MCF 10A (cell line): ENCODE results near the gene STK32B. TPM values are rescaled to one million over a fixed set of nuclear protein-coding genes. Genes with fewer than 3 reads are reported as not detected.
"Not testable (repeated sequence)": the region's sequence is repeated elsewhere in the genome, so short reads cannot be mapped to it uniquely, and the experiment has no call there.

ENCODE experiments used
- BruUV-seq: library from RNA; stranded (reverse); fragments of 400-500 nt; replicated peaks from 2 replicates; lab custom pipeline; 2021; lab: Mats Ljungman, UMichigan
- CTCF ChIA-PET: fragments of 300-600 bp; sonication (Branson Sonifier 250); formaldehyde crosslinking; extraction: SDS; loops from one replicate; lab custom pipeline; 2021; ENCODE audit warnings: antibody characterized with exemption, inconsistent platforms; lab: Yijun Ruan, JAX
- POLR2A ChIA-PET: fragments of 300-600, 350-650 bp; sonication (Branson Sonifier 250); formaldehyde crosslinking; extraction: SDS; loops from one replicate; lab custom pipeline; 2020; ENCODE audit warnings: antibody characterized with exemption, inconsistent platforms; lab: Yijun Ruan, JAX
- DNase-seq: peaks from one replicate; pipeline ENCODE4 v3.0.0-alpha.2; 2018; ENCODE audit not compliant: unreplicated experiment
- H3K27ac Mint-ChIP-seq: one replicate; pipeline ENCODE4 v1.8.0; 2022; ENCODE audit warnings: mild to moderate bottlenecking, low read depth, mixed read lengths; ENCODE audit not compliant: unreplicated experiment
- H3K27me3 Mint-ChIP-seq: one replicate; pipeline ENCODE4 v1.8.0; 2022; ENCODE audit warnings: mixed read lengths; ENCODE audit not compliant: insufficient read depth, unreplicated experiment
- H3K36me3 Mint-ChIP-seq: one replicate; pipeline ENCODE4 v1.8.0; 2022; ENCODE audit warnings: mild to moderate bottlenecking, moderate library complexity, mixed read lengths; ENCODE audit not compliant: insufficient read depth, unreplicated experiment
- H3K4me1 Mint-ChIP-seq: one replicate; pipeline ENCODE4 v1.8.0; 2022; ENCODE audit warnings: mixed read lengths; ENCODE audit not compliant: insufficient read depth, unreplicated experiment
- H3K4me3 Mint-ChIP-seq: one replicate; pipeline ENCODE4 v1.8.0; 2022; ENCODE audit warnings: mild to moderate bottlenecking, moderate library complexity, mixed read lengths; ENCODE audit not compliant: unreplicated experiment
- H3K9me3 Mint-ChIP-seq: one replicate; pipeline ENCODE4 v1.8.0; 2022; ENCODE audit warnings: mixed read lengths; ENCODE audit not compliant: unreplicated experiment
- intact Hi-C: fragments of 100-400 bp; cut with micrococcal nuclease; formaldehyde crosslinking; loops from 2 replicates; pipeline ENCODE4 v1.14.1; 2022
- total RNA-seq: library from RNA; stranded (reverse); gene quantifications from 2 replicates; pipeline ENCODE4 v1.2.3, GENCODE V29; 2022
- TF ChIP-seq, protein P1 (sequence below): fragments of 200-600 bp; IDR thresholded peaks from one replicate; pipeline ENCODE4 v1.8.0; 2022; ENCODE audit warnings: antibody characterized with exemption, mild to moderate bottlenecking; ENCODE audit not compliant: unreplicated experiment

STK32B gene
- total RNA-seq, 1 experiment from 2014 or later: not detected

DNA sequence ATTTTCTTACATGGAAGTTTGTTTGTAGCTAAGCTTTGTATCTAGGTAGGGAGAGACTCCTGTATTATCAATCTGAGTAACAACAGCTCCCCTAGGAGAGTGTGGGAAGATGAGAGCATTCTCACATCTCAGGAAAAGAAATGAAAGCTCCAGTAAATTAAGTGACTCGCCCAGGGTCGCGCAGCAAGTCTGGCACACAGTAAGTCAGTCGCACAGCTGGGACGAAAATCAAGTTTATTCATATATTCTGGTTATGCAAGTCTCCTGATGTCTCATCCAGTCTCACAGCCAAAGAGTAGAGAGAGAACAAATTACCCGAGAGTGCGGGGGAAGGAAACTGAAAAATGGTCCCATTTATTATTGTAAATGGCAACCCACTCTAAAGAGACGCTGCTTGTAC lies 216.1 kb downstream of the STK32B start:
- Mint-ChIP-seq H3K27me3 (no peaks in the 10 kb centered on the region), H3K9me3 (peaks cover 8% of the 10 kb centered on the region), H3K4me3 (no peak overlapping the region), H3K36me3 (peaks cover 5% of the 10 kb centered on the region), H3K4me1 (no peaks in the 10 kb centered on the region), H3K27ac (no peak overlapping the region)
- no TSS peak for BruUV-seq
- DNase-seq: peak; percentile 1
- intact Hi-C loops: no loop called here
- TF ChIP-seq, protein P1, sequence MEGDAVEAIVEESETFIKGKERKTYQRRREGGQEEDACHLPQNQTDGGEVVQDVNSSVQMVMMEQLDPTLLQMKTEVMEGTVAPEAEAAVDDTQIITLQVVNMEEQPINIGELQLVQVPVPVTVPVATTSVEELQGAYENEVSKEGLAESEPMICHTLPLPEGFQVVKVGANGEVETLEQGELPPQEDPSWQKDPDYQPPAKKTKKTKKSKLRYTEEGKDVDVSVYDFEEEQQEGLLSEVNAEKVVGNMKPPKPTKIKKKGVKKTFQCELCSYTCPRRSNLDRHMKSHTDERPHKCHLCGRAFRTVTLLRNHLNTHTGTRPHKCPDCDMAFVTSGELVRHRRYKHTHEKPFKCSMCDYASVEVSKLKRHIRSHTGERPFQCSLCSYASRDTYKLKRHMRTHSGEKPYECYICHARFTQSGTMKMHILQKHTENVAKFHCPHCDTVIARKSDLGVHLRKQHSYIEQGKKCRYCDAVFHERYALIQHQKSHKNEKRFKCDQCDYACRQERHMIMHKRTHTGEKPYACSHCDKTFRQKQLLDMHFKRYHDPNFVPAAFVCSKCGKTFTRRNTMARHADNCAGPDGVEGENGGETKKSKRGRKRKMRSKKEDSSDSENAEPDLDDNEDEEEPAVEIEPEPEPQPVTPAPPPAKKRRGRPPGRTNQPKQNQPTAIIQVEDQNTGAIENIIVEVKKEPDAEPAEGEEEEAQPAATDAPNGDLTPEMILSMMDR: no peak
- CTCF ChIA-PET: no interaction called here
- POLR2A ChIA-PET: no interaction called here

- H3K9me3 Mint-ChIP-seq: peaks cover 5% of the 10 kb centered on the region
- POLR2A ChIA-PET: no interaction called here
- H3K4me1 Mint-ChIP-seq: no peaks in the 10 kb centered on the region
- no peak overlapping the region for H3K4me3 Mint-ChIP-seq
- no peak for DNase-seq
- H3K27me3 Mint-ChIP-seq: no peaks in the 10 kb centered on the region
- H3K27ac Mint-ChIP-seq: no peak overlapping the region
- CTCF ChIA-PET: no interaction called here
- TF ChIP-seq, protein P1: no peak
- intact Hi-C loops: no loop called here
- no TSS peak for BruUV-seq
- H3K36me3 Mint-ChIP-seq: no peaks in the 10 kb centered on the region
These were observed 225.3 kb downstream of the STK32B start for GRCh38 chr4:5276475-5277075.

DNA sequence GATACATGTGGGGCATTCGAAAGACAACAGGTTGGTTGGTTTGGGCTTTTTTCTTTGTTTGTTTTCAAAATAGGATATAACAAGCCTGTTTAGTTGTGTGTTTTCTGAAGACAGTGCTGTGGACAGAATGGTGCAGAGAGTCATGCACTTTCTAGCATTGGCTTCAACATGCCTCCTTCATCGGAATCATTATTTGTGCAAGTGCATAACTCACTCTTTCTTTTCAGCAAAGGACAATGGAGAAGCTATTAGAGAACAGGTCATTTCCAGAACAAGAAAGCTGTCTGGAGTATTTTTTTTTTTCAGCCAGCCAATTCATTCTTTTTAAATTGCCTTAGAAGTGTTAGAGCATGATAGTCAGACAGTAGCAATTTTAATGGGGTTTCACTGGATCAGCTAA lies 225.8 kb downstream of the STK32B start:
- intact Hi-C loops: no loop called here
- CTCF ChIA-PET: no interaction called here
- TF ChIP-seq, protein P1: no peak

GRCh38 chr4:5278213-5278612 lies 226.9 kb downstream of the STK32B start:
- no TSS peak for BruUV-seq
- intact Hi-C loops: no loop called here
- no peaks in the 10 kb centered on the region for H3K4me1 Mint-ChIP-seq
- no peak overlapping the region for H3K4me3 Mint-ChIP-seq
- TF ChIP-seq, protein P1: no peak
- POLR2A ChIA-PET: no interaction called here
- H3K36me3 Mint-ChIP-seq: no peaks in the 10 kb centered on the region
- H3K27ac Mint-ChIP-seq: no peak overlapping the region
- DNase-seq: no peak
- CTCF ChIA-PET: no interaction called here
- H3K27me3 Mint-ChIP-seq: no peaks in the 10 kb centered on the region
- peaks cover 5% of the 10 kb centered on the region for H3K9me3 Mint-ChIP-seq

More for the DNA sequence above, 225.8 kb downstream of the STK32B start:
- peaks cover 5% of the 10 kb centered on the region for H3K9me3 Mint-ChIP-seq
- H3K4me1 Mint-ChIP-seq: no peaks in the 10 kb centered on the region
- DNase-seq: no peak
- no TSS peak for BruUV-seq
- H3K27ac Mint-ChIP-seq: no peak overlapping the region
- POLR2A ChIA-PET: no interaction called here
- H3K4me3 Mint-ChIP-seq: no peak overlapping the region
- no peaks in the 10 kb centered on the region for H3K36me3 Mint-ChIP-seq
- no peaks in the 10 kb centered on the region for H3K27me3 Mint-ChIP-seq

- DNase-seq, BruUV-seq, H3K27ac Mint-ChIP-seq, H3K36me3 Mint-ChIP-seq, intact Hi-C loops, POLR2A ChIA-PET, H3K9me3 Mint-ChIP-seq, H3K4me1 Mint-ChIP-seq, CTCF ChIA-PET, H3K27me3 Mint-ChIP-seq, H3K4me3 Mint-ChIP-seq: not testable (repeated sequence)
These were observed 228.8 kb downstream of the STK32B start for GRCh38 chr4:5280069-5280468.
